OCI-LY1 (cell line): ENCODE results near the gene SLC25A39.
"Not testable (repeated sequence)": the region's sequence is repeated elsewhere in the genome, so short reads cannot be mapped to it uniquely, and the experiment has no call there.

Experiments
- H2AFZ ChIP-seq: fragments of 200-600 bp; sonication (generic), shearing (Covaris generic); 2 replicates; pipeline ENCODE4 v1.6.0; 2014; ENCODE audit warnings: antibody characterized with exemption, mild to moderate bottlenecking, low read length
- H3F3A ChIP-seq: fragments of 200-600 bp; sonication (generic), shearing (Covaris generic); 2 replicates; pipeline ENCODE4 v1.6.0; 2014; ENCODE audit warnings: mild to moderate bottlenecking, antibody characterized with exemption, low read length, moderate library complexity; ENCODE audit not compliant: insufficient read depth
- H3K27ac ChIP-seq: fragments of 200-600 bp; sonication (generic); 2 replicates; pipeline ENCODE4 v1.5.1; 2014; ENCODE audit warnings: low read length, mixed run types, mild to moderate bottlenecking, low read depth; ENCODE audit not compliant: poor library complexity, severe bottlenecking
- H3K27me3 ChIP-seq: fragments of 200-600 bp; sonication (generic); 2 replicates; pipeline ENCODE4 v1.6.0; 2014; ENCODE audit warnings: antibody characterized with exemption, mild to moderate bottlenecking, low read length, moderate library complexity; ENCODE audit not compliant: insufficient read depth
- H3K36me3 ChIP-seq: fragments of 200-600 bp; sonication (generic); 2 replicates; pipeline ENCODE4 v1.6.1; 2014; ENCODE audit warnings: mild to moderate bottlenecking, antibody characterized with exemption, low read length, moderate library complexity, mixed read lengths; ENCODE audit not compliant: insufficient read depth
- H3K4me1 ChIP-seq: fragments of 200-600 bp; sonication (generic); 2 replicates; pipeline ENCODE4 v1.5.1; 2014; ENCODE audit warnings: mild to moderate bottlenecking, low read length, moderate library complexity; ENCODE audit not compliant: insufficient read depth, severe bottlenecking
- H3K4me2 ChIP-seq: fragments of 200-600 bp; sonication (generic), shearing (Covaris generic); 2 replicates; pipeline ENCODE4 v1.6.1; 2014; ENCODE audit warnings: low read length
- H3K4me3 ChIP-seq: fragments of 200-600 bp; sonication (generic); 2 replicates; pipeline ENCODE4 v1.5.1; 2014; ENCODE audit warnings: low read length, low read depth, mild to moderate bottlenecking, mixed read lengths; ENCODE audit not compliant: poor library complexity, severe bottlenecking
- H3K79me2 ChIP-seq: fragments of 200-600 bp; shearing (Covaris generic); 2 replicates; pipeline ENCODE4 v1.6.1; 2016; ENCODE audit warnings: mixed run types, low read length, mixed read lengths; ENCODE audit not compliant: insufficient read depth
- H3K9ac ChIP-seq: fragments of 200-600 bp; sonication (generic), shearing (Covaris generic); 2 replicates; pipeline ENCODE4 v1.6.1; 2014; ENCODE audit warnings: mild to moderate bottlenecking, low read length, mixed read lengths
- H3K9me2 ChIP-seq: fragments of 200-600 bp; sonication (generic), shearing (Covaris generic); 2 replicates; pipeline ENCODE4 v1.6.1; 2014; ENCODE audit warnings: low read depth, mild to moderate bottlenecking, low read length, mixed read lengths
- H3K9me3 ChIP-seq: fragments of 200-600 bp; shearing (Covaris generic); 2 replicates; pipeline ENCODE4 v1.6.1; 2014; ENCODE audit warnings: low read length, mixed read lengths
- H4K20me1 ChIP-seq: fragments of 200-600 bp; sonication (generic), shearing (Covaris generic); 2 replicates; pipeline ENCODE4 v1.6.0; 2016; ENCODE audit warnings: mild to moderate bottlenecking, low read length; ENCODE audit not compliant: insufficient read depth
- CTCF ChIP-seq: fragments of 200-600 bp; sonication (generic), shearing (Covaris generic); IDR thresholded peaks from 2 replicates; pipeline ENCODE4 v1.5.1; 2017; ENCODE audit warnings: mild to moderate bottlenecking, antibody characterized with exemption, low read length, moderate library complexity, mixed read lengths
- EZH2 ChIP-seq: fragments of 200-600 bp; sonication (generic), shearing (Covaris generic); IDR thresholded peaks from 2 replicates; pipeline ENCODE4 v1.8.0; 2017; ENCODE audit warnings: borderline replicate concordance, mixed run types, mild to moderate bottlenecking, antibody characterized with exemption, low read length, moderate library complexity, mixed read lengths

The SLC25A39 gene

GRCh38 chr17:44367231-44367979 lies 42.8 kb upstream of the SLC25A39 start:
- Histone ChIP-seq H3K4me2 (no peak overlapping the region), H3K9me3 (no peaks in the 10 kb centered on the region), H4K20me1 (no peaks in the 10 kb centered on the region), H3K9ac (no peak overlapping the region), H3K9me2 (no peaks in the 10 kb centered on the region), H3K27me3 (no peaks in the 10 kb centered on the region), H3K79me2 (no peaks in the 10 kb centered on the region), H3K4me3 (no peak overlapping the region), H2AFZ (no peak overlapping the region), H3K4me1 (peaks cover 10% of the 10 kb centered on the region), H3K27ac (no peak overlapping the region), H3F3A (no peaks in the 10 kb centered on the region), H3K36me3 (no peaks in the 10 kb centered on the region)
- TF ChIP-seq CTCF, result no peak
- no peak for TF ChIP-seq EZH2

GRCh38 chr17:44365051-44365450 lies 40.4 kb upstream of the SLC25A39 start:
- not testable (repeated sequence) for H4K20me1 ChIP-seq, H3K9me2 ChIP-seq, H3K9me3 ChIP-seq, H3F3A ChIP-seq, H2AFZ ChIP-seq, H3K27ac ChIP-seq, H3K4me2 ChIP-seq, H3K4me3 ChIP-seq, H3K4me1 ChIP-seq, H3K9ac ChIP-seq, H3K36me3 ChIP-seq, H3K79me2 ChIP-seq, H3K27me3 ChIP-seq

GRCh38 chr17:44363613-44364159 lies 39.1 kb upstream of the SLC25A39 start, which contains the start of gene FAM171A2:
TSS of gene FAM171A2 (minus strand) at chr17:44363853. CDS start at chr17:44363714, 139 bp downstream.
- peaks cover 2% of the 10 kb centered on the region for H3K27me3 ChIP-seq
- no peak within 1 kb of the TSS for H3K27ac ChIP-seq
- no peak within 1 kb of the TSS for H2AFZ ChIP-seq
- H3K79me2 ChIP-seq, result no peaks in the 10 kb centered on the region
- peak within 1 kb of the TSS; percentile 43; the same call in 1 of the 2 replicates for H3K9ac ChIP-seq
- peak within 1 kb of the TSS; percentile 75 for H3K4me2 ChIP-seq
- H3K4me1 ChIP-seq, result peaks cover 10% of the 10 kb centered on the region
- H3K4me3 ChIP-seq, result peak within 1 kb of the TSS; percentile 63
- no peaks in the 10 kb centered on the region for H4K20me1 ChIP-seq
- no peaks in the 10 kb centered on the region for H3F3A ChIP-seq
- H3K9me2 ChIP-seq, result no peaks in the 10 kb centered on the region
- TF ChIP-seq EZH2 (no peak), CTCF (peak; percentile 59)
- no peaks in the 10 kb centered on the region for H3K9me3 ChIP-seq
- H3K36me3 ChIP-seq, result no peaks in the 10 kb centered on the region
